ENCODE measurements around the gene CFI. TPM values are rescaled to one million over a fixed set of nuclear protein-coding genes. Genes with fewer than 3 reads are reported as not detected.
A peak's percentile ranks its signal among the peaks of the same experiment; 100 is the strongest.
"Not testable (repeated sequence)": the region's sequence is repeated elsewhere in the genome, so short reads cannot be mapped to it uniquely, and the experiment has no call there.

Gene CFI
- total RNA-seq, 1 experiment from 2014 or later: 1.6 TPM

DNA sequence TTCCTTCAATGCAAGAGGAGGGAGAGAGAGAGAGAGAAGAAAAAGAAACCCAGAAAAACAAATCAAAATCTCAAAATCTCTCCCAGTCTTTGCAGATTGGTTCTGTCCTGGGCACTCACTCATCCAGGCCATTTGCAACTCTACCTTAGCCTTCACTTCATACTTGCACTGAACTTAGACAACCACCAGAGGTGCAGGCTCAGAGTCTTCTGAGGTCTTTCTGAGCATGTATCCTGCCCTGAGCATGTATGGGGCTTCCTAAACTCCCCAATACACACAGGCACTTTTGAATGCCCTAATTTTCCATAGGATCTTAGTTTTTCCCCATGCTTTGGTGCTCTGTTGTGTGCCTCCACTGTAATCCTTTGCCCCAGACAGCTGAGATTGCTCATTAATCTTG, 2.9 kb downstream of the CFI start:
- DNase-seq (ENCODE audit: low read depth): no peak

DNA sequence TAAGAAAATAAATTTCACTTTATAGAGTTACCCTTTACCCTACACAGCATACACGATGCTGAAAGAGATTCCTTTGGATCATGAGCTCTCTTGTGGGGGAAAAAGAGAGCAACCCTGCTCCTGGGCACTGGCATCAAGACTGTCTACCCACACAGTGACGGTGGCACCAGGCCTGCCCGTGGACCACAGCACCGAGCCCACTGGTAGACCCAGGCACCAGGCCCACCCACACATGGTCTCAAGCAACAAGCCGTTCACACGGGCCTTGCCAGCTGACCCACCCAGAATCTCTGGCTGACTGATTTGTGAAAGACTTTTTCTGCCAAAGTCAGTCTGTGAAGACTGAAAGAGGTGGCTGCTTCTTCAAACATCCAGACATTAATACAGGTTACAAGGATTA, 6.7 kb downstream of the CFI start:
- no peak for DNase-seq (ENCODE audit: low read depth)

DNA sequence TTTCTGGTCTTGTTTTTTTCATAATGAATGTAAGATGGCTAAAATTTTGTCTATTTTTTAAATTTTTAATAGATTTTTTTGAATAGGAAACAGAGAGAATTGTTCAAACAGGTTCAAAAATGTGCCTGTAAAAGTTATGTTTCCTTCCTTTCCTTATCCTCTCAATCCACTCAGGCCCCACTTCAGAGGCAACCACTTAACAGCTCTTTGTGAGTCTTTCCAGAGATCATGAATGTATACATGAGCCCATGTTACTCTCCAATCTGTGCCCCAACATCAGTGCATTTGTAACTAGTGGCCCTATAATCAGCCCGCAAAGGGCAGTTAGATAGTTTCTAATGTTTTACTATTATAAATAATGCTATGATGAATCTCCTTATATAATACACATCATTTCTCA, 14.0 kb downstream of the CFI start:
- no peak for DNase-seq (ENCODE audit: low read depth)

DNA sequence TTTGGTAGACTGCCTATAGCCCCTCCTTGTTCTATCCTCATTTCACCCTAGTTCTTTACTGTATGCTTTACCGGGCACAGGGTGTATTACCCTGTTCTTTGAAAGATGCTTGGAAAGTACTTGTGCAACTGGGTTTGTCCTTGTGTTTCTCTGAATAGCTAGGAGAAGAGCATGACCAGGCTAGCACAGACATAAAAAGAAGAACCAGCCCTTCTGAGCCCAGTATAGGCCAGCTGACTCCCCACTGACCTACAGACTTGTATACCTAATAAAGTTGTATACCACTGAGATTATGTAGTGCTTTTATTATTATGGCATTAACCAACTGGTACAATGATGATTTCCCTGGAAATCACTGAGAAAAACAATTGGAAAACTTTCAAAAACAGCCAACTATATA, 15.0 kb downstream of the CFI start:
- no peak for DNase-seq (ENCODE audit: low read depth)

DNA sequence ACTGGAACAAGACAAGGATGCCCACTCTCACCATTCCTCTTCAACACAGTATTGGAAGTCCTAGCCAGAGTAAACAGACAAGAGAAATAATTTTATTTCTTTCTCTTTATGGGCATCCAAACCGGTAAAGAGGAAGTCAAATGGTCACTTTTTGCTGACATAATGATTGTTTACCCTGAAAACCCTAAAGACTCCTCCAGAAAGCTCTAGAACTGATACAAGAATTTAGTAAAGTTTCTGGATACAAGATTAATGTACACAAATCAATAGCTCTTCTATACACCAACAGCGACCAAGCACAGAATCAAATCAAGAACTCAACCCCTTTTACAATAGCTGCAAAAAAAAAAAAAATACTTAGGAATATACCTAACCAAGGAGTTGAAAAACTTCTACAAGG, 19.7 kb downstream of the CFI start:
- DNase-seq (ENCODE audit: low read depth): not testable (repeated sequence)

DNA sequence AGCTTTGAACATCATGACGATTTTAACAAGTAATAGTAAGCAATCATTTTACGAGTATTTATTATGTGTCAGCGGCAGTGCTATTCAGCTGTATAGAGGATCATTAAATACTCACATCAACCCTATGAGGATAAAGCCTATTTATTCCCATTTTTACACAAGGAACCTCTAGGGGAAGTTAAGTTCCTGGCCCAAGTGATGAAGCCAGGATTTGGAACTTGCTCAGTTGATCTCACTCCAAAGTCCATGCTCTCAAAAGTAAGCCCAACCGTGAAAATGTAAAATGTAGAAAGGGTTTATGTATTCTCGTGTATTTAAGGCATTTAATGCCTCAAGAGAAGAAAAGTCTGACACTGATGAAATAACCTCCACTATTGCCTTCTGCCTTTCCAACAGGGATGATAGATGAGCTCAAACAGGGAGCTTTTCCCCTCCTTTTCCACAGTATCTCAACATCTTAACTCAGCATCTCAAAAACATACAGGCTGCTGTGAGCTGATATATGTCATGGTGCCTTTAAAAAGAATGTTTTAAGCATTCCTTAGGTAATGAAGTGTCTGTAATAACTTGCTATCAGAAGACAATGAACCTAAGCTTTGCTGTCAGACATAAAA, 36.9 kb downstream of the CFI start:
- no peak for DNase-seq (ENCODE audit: low read depth)

DNA sequence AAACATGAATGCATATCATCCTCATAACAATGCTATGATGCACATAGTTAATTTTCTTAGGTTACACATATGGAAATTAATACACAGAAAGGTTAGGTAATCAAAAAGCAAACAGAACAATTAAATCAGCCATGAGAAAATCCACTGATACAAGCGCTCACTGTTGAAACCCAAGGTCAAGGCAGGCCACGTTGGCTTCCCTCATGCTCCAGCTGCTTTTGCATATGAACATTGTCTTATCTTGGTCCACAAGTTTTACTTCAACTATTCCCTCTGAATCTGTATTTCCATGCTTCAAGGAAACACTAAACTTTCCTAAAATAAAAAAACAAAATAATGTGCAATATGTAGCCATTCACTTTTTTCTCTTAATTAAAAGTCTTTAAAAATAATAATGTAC, 37.4 kb downstream of the CFI start:
- DNase-seq (ENCODE audit: low read depth): no peak

DNA sequence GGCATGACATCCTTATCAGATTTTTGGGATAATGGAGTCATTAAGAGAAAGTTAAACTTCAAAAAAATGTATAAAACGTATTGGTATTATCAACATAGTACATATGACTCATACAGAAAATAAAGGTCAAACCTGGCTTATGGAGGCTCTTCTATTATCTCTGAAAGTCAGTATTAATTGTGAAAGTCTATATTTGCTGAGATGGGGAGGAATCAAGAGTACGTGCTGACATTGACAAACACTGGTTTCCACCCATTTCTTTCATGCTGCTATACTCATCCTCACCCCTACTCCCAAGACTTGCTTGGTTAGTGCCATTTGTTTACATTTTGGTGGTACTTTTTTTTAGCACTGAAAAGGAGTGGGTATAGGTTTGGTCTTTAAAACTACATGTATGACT, 41.1 kb downstream of the CFI start:
- DNase-seq (ENCODE audit: low read depth): no peak

DNA sequence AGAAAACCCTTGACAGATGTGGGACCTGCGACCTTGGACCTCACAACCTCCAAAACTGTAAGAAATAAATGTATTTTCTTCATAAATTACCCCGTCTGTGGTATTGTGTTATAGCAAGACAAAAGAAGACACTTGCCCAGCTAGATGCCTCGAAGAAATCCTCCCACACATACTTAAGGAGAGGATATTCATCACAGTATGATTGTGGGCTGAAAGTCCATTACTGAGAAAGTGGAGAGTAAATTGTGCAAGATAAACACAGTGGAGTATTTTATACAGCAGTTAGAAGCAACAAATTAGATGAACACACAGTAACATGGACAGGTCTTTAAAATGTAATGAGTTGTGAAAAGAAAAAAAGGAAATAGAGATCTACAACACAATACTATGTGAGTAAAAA, 46.1 kb downstream of the CFI start:
- no peak for DNase-seq (ENCODE audit: low read depth)

DNA sequence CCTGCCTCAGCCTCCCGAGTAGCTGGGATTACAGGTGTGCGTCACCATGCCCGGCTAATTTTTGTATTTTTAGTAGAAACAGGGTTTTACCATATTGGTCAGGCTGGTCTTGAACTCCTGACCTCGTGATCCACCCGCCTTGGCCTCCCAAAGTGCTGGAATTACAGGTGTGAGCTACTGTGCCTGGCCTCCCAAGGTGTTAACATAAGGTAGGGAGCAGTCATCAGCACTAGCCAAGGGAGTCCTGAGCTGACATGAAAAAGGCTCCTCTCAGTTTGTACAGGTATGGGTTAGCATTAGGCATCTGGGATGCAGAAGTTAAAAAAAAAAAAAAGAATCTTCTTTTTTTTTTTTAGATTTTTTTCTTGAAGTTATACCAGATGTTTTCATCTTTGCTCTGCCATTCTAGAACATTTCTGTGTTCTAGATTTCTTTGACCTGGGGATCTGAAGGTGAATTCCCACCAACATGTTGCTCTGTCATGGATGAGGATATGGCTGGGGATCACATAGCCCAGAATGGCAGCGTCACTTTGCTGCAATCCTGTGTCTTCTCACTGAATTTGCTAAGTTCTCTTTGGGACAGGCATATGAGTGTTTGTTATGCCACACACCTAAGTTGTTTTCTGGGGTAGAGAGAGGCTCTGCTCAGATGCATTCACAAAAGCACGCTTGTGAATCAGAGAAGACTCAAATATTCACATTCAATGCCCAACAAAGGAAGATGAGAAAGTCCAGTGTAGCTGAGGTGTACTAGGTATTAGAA, 47.5 kb downstream of the CFI start:
- no peak for DNase-seq (ENCODE audit: low read depth)

DNA sequence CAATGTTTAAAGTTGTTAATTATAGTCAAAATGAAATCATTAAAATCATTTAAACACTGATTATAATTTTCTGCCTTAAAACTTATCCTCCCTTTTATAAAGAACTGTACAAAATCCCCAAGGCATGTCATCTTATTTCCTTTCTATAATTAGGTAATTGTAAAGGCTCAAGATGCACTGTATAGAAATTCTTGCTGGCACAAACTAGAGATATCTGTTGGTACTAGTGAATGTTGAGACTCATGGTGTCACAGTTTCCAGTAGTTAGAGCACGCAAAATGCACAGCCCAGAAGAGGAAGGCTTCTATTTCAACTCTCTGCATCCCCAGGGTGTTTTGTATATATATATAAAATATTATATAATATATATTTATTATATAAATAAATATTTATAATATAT, 49.3 kb downstream of the CFI start:
- no peak for DNase-seq (ENCODE audit: low read depth)

DNA sequence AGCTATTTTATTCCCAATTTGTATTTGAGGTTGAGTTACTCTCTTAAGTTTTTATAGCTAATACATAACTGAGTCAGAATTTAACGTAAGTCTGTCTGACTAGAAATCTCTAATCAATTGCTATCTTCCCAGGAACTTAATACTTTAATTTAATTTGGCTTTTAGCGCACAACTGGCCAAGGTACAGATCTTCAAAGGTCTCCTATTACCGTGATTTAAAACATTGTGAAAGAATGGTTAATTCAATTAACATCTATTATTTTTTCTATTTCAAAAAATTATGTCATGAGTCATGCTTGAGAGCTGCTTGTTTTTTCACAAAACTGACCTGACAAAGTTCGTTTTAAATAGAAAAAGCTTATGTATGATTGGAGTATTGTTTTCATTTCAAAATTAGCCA, 49.9 kb downstream of the CFI start:
- DNase-seq (ENCODE audit: low read depth): no peak

DNA sequence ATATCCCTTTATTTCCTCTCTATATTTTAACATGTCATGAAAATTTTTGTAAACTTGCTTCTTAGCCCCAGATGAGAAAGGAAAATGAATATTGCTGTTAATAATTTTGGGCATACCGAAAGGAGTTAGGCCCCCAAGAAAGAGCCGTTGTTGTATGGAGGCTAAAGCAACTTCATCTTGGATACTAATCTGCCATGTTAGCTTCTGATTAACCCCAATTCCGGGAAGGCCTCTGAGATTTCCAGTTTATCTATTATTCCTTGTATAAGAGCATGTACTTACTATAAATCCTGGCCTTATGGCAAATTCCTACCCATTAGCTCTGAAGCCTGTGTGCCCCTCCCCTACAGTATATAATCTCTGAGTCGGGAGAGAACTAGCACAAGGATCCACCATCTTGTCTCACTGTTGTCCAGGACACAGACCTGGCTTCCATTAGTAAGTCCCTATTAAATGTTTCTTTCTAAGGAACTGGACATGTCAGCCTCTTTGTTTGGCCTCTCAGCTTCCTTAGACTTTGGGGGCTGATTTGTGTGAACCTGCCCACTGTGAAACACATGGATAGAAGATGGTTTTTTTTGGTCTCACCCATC, 51.1 kb downstream of the CFI start:
- DNase-seq (ENCODE audit: low read depth): no peak

DNA sequence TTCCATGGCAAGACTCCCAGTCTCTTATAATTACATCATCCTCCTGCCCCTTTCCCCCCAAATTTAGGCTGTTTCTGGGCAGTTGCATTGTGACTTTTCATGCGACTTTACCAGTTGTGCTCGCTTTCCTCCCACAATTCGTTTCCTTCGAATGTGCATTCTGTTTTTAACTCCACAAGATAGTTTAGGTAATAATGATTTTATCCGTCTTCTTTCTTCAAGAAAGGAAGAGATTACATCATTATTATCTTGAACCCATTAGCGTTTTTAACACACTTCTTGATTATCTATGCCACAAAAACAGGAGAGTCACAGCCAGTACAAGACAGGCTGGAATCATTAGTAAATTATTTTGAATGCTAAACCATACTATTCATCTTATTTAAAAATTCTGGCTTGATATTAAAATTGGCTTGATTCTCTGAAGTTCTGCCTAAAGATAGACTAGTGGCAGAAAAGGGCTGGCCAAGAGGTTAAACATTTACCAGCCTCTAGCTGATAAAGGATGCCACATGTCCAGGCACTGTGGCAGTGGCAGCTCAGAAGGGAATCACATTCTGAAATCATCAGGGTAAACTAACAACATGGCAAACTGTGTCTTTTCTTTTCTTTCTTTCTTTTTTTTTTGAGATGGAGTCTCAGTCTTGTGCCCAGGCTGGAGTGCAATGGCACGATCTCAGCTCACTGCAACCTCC, 52.3 kb downstream of the CFI start:
- no peak for DNase-seq (ENCODE audit: low read depth)

DNA sequence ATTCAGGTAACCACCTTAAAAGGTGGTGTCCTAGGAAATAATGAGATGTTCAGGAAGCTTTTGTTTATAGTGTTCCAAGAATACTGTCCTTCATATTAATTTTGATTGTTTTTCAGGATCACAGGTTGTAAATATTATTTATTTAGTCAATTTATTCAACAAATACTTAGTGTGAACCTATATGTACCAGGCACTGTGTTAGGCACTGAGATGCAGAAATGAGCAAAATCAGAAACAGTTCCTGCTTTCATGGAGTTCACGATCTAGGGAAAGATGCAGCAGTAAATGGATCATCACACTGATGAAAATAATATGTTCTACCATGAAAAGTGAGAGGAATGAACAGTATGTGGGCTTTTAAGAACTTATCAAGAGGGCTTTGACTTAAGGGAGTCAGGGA, 53.7 kb downstream of the CFI start:
- DNase-seq (ENCODE audit: low read depth): no peak

DNA sequence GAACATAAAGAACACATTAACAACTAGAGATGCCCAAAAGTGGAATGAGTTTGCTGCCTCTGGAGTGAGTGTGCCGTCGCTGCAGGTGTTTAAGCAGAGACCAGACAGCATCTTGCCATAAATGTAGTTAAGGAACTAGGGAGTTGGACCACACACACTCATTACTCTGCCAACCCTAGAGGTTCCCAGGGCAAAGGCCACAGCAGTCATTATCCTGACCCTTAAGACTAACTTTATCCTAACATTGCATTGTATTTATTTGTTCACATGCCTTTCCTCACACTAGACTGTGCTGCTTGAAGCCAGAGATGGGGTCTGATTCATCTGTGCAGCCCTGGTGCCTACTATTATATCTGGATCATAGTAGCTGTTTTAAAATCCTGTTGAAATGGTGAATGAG, 55.1 kb downstream of the CFI start:
- DNase-seq (ENCODE audit: low read depth): no peak

DNA sequence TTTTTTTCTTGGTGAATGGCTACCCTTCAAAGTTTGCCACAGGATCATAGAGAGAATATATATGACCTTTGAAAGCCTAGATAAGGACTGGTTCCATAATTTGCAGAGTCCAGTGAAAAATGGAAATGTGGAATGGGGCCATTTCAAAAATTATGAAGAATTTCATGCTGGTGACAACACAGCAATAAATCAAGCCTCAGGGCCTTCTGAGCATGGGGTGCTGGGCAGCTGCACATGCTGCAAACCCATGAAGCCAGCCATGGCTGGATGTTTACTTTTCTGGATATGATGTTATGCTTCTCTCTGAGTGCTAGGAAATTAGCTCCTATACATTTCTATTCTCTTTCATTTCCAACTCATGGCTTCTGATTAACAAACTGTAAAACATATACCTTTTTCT, 56.0 kb downstream of the CFI start:
- no peak for DNase-seq (ENCODE audit: low read depth)

DNA sequence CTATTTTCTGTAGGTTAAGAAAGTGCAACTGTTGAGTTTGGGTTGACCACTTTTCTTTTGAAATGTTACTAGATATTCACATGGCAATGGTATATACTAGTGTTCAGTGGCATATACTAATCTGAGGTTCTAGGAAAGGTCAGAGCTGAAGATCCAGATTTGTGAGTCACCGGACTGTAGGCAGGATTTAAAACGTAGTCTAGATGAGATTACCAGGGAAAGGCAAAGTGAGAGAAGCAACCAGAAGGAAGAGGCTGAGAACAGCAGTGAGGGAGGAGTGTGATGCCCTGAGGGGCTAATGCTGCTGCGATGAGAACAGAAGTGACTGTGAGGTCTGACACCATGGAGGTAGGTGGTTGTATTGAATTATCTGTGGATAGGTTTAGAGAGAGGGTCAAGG, 62.3 kb downstream of the CFI start:
- DNase-seq (ENCODE audit: low read depth): peak; percentile 29

DNA sequence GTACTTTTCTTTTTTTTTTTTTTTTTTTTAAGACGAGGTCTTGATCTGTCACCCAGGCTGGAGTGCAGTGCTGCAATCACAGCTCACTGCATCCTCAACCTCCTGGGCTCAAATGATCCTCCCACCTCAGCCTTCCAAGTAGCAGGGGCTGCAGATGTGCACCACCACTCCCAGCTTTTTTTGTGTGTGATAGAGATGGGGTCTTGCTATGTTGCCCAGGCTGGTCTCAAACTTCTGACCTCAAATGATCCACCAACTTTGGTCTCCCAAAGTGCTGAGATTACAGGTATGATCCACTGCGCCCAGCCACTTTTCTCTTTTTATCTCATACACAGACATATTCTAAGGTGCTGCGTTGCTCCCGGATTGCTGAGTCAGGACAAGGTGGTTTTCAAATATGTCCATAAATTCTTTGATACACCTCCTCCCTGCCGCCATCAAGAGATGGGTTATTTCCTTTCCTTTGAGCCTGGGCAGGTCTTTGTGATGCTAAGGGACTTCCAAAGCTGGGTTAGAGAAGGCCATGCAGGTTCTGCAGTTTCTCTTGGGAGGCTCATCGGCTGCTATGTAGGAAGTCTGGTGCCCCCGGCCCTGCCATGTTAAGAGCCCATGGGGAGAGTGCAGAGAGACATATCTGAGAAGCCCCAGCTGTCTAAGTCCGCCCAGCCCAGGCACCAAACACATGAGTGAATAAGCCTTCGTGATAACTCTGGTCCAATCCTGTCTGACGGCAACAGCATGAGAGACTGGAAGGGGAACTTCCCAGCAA, 63.5 kb downstream of the CFI start:
- DNase-seq (ENCODE audit: low read depth): no peak

DNA sequence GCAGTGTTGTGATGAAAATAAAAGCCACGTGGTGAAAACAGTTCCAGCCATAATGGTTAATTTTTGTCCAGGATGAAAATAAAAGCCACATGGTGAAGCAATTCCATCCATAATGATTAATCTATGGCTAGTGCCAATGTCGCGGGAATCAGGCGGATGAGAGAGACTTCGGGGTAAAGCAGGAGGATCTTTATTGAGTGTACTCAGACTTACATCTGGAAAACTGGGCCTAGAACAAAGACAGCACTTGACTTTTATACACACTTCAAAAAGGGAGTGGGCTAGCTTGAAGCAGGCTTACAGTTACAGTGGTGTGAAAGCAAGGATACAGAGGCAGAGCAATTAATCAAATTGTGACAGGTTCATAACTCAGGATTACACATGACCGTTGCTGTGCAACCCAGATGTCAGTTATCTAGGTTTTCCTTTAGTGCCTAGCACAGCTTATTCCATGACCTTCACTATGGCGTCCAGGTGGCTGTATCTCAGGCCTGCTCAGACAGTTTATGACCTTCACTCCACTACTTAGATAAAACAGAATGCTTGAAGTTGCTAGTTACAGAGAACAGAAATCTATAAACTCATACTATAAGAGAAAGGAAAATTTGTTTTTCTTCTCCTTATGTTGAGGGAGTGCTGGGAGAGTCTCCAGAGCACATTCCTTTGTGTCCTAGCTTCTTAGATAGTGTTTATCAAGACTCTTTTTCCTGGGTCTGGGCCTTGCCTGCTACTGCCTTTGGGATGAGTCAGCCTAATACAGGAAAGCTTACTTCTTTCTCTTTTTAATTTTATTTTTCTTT, 66.0 kb downstream of the CFI start:
- DNase-seq (ENCODE audit: low read depth): no peak

DNA sequence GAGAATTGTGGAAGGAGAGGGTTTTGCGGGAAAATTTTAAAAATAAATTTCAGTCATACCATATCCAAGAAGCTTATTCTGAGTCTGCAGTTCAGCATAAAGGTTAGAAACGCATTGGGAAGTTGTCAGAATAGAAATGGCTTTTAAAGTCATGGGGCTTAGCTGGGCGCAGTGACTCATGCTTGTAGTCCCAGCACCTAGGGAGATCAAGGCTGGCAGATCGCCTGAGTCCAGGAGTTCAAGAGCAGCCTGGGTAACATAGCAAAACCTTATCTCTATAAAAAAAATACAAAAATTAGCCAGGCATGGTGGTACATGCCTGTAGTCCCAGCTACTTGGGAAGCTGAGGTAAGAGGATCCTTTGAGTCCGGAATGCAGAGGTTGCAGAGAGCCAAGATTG, 68.1 kb downstream of the CFI start:
- DNase-seq (ENCODE audit: low read depth): no peak

Data from RPMI7951 (cell line).